Measurements from ENCODE around the gene MRPS10.
A peak's percentile ranks its signal among the peaks of the same experiment; 100 is the strongest.
"Not testable (repeated sequence)": the region's sequence is repeated elsewhere in the genome, so short reads cannot be mapped to it uniquely, and the experiment has no call there.

Gene MRPS10

DNA sequence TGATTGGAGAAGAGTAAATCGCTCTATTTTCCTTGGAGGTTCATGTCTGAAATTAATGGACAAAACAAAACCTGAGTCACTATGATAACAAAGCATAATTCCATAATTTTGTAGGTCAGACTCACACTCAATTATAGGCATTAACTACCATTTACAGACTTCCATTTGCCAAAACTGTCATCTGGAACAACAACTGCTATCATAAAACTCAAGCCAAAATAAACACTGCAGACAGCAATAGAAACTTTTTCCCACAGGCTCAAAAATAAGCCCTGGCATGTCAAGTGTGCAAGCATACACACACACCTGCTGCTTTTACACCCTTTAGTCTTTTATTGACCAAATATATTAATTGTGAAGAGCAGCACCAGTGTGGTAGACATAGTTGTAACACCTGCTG lies 7.1 kb downstream of the MRPS10 start:
- DNase-seq (ENCODE audit: low read depth in 2 of 2): no peak

DNA sequence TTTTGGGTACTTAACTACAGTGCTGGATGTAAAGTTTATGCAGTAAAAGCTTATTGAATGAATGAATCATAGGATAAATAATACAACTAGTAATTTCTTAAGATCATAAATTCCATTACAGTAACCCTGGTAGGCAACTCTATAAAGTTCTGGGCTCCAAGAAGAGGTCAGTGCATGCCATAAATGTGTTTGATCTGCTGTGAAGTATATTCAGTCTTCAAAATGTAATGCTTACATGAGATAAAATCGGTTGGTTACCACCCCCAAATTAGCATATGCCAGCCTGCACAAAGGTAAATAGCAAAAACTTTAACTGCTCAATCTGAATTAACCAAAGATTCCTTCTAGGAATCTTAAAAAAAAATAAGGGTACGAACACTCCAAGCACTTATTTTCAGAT lies 10.1 kb downstream of the MRPS10 start:
- DNase-seq (ENCODE audit: low read depth in 2 of 2): not testable (repeated sequence)

DNA sequence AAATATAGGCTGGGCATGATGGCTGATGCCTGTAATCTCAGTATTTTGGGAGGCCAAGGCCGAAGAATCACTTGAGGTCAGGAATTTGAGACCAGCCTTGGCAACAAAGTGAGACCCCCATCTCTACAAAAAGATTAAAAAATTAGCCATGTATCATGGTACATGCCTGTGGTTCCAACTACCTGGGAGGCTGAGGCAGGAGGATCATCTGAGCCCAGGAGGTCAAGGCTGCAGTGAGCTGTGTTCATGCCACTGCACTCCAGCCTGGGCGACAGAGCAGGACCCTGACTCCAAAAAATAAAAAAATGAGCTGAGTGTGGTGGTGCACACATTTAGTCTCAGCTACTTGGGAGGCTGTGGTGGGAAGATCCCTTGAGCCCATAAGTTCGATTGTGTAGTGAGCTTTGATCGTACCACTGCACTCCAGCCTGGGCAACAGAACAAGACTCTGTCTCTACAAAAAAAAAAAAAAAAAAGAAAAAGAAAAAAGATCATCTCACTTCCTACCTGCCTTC lies 12.8 kb downstream of the MRPS10 start:
- no peak for DNase-seq (ENCODE audit: low read depth in 2 of 2)

DNA sequence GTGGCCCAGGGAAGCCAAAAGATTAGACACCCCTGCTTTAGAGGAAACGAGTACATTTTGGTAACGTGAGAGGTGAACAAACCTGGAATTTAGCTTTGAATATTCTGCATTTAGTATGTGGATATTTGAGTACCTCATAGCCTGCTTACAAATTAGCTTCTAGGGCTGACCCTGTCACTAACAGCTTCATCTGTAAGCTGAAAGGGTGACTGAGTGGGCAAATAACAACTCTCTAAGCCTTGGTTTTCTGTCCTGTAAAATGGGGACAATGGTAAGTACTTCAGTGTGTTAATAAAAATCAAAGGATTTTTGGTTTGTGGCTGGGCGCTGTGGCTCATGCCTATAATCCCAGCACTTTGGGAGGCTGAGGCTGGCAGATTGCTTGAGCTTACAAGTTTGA lies 14.5 kb downstream of the MRPS10 start:
- no peak for DNase-seq (ENCODE audit: low read depth in 2 of 2)

DNA sequence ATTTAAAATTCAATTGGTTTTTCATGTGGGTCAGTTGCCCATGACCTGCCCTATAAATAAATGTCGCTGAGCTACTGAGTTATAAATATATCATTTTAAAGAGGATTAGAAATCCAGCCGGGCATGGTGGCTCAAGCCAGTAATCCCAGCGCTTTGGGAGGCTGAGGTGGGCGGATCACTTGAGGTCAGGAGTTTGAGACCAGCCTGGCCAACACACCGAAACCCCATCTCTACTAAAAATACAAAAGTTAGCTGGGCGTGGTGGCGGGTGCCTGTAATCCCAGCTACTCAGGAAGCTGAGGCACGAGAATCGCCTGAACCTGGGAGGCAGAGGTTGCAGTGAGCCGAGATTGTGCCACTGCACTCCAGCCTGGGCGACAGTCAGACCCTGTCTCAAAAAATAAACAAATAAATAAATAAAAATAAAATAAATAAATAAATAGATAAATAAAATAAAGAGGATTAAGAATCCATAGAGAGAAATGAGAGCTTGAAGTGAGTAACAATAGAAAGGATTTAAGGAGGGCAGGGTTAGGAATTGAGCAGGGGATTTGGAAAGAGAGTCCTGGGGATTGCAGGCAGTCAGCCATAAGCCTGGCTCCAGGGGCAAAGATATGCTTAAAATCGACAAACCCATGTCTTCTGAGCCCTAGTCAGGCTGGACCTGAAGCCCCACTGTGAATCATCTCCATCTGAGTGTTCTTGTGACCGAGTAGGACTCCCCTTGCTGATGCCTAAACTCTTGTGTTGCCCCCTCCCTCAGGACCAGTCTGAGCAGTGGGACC lies 15.3 kb downstream of the MRPS10 start:
- not testable (repeated sequence) for DNase-seq (ENCODE audit: low read depth in 2 of 2)

DNA sequence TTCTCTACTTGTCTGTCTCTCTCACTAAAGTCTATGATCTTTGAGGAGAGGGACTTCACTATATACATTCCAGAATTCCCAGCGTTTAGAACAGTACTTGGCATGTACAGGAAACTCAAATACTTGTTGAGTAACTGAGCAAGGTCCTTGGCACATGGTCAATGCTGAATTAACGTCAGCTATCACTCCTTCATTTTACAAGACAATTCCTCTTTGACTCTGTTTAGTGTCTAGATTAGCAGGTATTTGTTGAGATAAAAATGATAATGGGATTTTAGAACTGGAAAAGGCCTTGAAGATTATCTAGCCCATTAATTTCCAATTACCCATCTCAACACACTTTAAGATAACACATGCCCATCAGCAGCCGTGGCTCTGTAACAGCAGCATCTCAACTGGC lies 16.3 kb downstream of the MRPS10 start:
- DNase-seq (ENCODE audit: low read depth in 2 of 2): no peak

DNA sequence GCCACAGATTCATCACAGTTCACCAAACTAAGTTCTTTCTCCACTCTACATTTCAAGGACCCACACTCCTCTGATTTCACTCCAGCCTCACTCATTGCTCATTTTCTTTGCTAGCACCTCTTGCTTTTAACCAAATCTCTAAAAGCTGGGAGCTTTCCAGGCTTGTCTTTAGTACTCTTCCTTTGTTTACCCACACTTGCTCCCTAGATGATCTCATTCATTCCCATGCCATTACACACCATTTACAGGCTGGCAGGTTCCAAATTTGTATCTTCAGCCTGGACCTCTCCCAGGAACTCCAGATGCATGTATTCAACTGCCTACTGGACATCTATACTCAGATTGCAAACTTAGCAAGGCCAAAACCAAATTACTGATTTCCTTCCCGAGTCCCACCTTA lies 17.6 kb downstream of the MRPS10 start:
- no peak for DNase-seq (ENCODE audit: low read depth in 2 of 2)

DNA sequence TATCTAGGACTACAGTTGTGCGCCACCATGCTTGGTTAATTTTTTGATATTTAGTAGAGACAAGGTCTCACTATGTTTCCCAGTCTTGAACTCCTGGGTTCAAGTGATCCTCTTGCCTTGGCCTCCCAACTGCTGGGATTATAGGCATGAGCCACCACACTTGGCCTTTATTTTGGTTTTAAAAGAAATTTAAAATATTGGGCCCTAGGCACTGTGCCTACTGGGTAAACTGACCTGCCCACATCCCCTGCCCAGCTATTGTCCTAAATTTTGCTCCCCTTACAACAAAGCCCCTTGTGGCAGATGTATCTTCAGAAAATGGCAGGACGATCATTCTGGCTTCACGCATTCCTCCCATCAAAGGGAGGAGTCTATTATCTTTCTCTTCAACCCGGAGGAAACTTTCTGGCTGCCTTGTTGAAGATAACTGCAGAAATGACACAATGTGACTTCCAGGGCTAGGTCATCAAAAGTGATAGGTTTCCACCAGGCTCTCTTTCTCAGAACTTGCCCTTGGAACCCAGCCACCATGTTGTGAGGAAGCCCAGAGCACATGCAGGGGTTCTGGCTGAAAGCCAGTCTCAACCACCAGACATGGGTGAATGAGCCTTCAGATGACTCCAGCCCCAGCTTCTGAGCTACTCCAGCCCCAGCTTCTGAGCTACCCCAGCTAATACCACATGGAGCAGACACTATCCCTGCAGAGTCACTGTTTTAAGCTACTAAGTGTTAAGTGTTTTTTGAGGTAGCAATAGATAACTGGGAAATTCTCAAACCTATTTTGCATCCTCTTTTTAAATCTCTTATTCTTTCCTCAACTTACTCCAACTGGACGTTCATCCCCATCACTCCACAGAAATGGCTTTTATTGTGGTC lies 18.3 kb downstream of the MRPS10 start:
- DNase-seq (ENCODE audit: low read depth in 2 of 2): no peak

DNA sequence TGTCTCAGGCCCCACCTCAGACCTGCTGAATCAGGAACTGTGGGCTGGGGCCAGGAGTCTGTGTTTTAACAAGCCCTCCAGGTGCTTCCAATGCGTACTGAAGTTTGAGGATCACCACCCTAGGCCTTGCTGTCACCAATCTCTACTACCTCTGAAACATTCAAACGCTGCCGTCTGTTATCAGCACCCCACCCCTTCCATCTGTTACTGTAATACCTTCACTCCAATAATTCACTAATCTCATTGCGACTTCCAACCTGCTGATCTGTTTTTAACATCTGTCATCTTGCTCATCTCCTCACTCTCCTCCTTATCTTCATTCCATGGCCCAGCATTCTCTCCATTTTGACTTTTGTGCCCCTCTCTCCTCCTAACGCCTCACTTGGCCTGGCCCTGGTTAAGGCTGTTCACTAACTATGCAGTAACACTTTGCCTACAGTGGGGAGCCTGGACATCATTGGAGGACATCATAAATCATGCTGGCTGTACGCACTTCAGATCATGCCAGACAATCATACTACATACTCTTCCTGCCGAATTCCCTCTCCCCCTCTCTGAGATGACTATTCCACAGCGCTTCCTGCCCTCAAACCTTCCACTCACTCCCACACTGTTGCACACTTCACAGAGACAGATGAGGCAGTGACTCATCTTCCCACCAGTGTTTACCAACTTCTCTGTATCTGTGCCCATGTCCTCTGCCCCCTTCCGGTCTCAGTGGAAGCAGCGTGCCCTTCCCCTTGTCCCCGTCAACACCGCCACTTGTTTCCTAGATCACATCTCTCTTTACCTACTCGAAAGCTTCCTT lies 19.9 kb downstream of the MRPS10 start:
- DNase-seq (ENCODE audit: low read depth in 2 of 2): peak in 1 of 2 donors; percentile 15

DNA sequence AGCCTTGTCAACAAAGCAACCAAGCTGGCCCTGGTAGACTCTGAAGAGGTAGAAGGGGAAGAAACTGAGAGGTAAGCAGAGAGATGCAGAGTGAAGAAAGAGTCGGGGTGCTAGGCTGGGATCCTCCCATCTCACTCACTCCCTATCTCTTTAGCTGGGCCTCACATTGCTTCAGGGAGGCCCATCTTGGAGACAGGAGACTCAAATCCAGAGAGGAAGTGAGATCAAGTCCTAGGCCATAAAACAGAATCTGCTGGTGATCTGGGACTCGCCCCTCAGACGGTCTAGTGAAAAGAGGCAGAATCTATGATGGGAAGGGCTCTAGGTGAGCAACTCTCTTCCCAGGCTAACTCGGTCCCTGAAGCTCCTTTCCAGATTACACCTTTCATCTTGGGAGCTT lies 22.2 kb downstream of the MRPS10 start:
- no peak for DNase-seq (ENCODE audit: low read depth in 2 of 2)

DNA sequence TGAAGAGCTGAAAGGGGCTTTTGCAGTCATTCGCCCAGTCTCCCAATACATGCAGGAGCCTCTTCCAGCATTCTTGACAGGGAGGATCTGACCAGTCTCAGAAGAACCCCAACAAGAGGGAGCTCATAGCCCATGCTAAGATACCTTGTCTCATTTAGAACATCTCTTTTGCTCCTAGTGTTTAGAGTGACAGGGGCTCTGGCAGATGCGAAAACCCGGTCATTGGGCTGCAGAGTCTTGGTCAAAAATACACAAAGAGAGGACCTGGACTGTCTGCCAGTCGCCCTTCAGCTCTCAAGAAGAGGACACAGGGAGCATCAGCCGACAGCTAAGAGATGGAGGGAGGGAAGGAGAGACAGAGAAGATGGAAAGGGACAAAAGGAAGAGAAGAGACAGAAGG lies 23.6 kb downstream of the MRPS10 start:
- no peak for DNase-seq (ENCODE audit: low read depth in 2 of 2)

DNA sequence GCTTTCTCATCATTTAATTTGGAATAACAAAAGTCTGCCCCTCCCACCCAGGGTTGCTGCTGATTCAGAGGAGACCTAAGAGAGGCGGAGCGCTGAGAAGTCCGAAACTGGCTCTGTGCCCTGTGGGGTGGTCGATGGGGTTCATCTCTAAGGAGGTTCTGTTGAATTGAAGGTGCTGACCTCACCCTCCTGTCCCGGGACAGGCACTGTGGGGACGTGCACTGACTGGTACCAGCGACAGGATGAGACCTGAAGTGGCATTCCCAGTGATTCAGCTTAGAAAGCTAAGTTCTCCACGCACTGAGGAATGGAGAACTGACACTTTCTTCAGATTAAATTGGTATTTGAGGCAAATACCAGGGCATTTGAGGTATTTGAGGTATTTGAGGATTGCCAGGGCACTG lies 24.2 kb downstream of the MRPS10 start:
- no peak for DNase-seq (ENCODE audit: low read depth in 2 of 2)

DNA sequence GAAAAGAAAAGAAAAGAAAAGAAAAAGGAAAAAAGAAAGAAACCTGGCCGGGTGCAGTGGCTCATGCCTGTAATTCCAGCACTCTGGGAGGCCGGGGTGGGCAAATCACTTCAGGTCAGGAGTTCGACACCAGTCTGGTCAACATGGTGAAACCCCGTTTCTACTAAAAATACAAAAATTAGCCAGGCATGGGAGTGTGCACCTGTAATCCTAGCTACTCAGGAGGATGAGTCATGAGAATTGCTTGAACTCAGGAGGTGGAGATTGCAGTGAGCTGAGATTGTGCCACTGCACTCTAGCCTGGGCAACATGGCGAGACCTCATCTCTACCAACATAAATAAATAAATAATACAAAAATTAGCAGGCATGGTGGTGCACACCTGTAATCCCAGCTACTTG lies 25.3 kb downstream of the MRPS10 start:
- DNase-seq (ENCODE audit: low read depth in 2 of 2): not testable (repeated sequence)

DNA sequence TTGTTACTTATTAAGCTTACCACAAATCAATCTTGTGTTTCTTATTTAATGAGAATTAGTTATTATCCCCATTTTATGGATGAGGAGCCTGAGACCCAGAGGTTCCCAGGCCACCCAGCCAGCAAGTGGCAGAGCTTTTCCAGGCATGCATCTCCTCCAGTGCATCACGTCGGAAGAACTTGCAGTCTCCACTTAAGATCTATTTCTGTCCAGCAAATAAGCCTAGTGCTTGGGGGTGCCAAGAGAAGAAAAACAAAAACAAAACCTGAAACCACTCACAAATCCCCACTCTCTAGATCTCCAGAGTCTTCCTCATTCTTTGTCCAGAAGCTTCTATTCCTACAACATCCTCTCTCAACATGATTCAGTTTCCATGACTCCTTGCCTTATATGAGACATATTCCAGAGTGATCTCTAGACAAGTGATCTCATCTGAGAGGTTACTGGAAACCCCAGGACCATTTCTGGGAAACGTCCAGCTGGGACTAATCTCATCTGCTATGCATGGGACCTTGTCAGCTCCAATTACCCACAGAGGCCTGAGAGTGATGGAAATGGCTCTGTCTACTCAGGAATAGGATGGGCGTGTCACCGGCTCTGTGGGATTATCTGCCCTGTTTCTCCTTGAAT lies 27.0 kb downstream of the MRPS10 start:
- DNase-seq (ENCODE audit: low read depth in 2 of 2): no peak

DNA sequence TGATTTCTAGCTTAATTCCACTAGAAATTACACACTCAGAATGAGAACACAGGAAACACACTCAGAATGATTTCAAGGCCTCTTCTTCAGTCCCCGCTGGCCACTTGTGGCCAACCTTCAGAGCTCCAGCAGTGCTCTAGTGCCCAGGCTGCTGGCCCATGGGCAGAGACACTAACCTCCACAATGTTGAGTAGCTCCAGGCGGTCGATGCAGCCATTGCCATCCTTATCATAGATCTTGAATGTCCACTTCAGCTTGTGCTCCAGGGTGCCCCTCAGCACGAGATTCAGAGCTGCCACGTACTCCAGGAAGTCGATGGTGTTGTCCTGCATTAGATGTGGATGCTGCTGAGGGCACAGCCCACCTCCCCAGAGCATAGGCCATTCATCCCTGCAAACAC lies 29.3 kb downstream of the MRPS10 start:
- DNase-seq (ENCODE audit: low read depth in 2 of 2): no peak

DNA sequence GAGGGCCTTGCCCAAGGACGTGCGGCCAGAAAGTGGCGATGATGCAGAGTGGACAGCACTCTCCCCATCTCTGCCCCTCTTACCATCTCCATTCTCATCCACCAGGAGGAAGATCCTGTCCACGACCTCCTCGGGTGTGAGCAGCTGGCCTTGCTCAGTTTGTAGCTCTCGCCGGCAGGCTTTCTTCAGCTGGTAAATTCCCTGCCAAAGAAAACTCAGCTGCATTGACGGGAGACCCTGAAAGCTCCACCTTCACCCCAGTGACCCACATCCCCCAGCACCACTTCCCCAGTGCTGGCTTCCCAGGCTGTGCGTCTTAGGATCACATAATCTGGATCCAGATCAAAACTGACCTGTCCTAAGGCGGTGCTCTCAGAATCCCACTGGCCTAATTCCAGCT lies 32.1 kb downstream of the MRPS10 start:
- DNase-seq (ENCODE audit: low read depth in 2 of 2): no peak

DNA sequence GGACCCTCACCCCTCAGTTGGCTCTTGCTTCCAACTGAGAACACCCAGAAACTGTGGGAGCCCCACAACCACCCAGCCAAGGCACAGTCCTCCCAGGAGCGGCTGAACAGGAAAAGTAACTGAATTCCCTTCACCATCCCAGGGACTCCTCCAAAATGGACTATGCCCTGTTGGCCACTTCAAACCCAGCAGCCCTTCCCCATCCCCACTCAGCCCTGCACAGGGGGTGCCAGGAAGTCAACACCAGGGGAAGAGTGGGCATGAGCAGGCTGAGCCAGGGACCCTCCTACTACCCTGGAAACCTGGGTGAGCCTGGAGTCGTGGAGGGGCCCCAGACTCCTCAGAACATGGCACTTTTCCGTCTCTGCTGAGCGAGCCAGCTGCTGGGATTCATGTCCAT lies 33.2 kb downstream of the MRPS10 start:
- no peak for DNase-seq (ENCODE audit: low read depth in 2 of 2)

DNA sequence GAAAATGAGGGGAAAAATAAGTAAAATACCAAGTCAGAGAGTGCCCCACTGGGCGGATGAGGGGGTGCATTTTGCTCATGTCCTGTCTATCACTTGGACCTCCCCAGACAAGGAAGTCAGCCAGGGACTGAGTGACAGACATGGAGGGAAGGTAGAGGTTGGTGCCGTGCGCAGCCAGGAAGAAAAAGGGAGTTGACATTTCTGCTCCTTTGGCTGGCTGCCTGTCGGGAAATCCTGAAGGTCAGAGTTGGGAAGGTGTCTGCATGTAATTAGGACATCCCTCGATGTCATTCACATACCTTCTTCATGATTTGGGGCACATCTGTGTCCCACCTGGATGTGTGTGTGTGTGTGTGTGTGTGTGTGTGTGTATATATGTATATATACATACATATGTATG lies 35.6 kb downstream of the MRPS10 start:
- DNase-seq (ENCODE audit: low read depth in 2 of 2): no peak

DNA sequence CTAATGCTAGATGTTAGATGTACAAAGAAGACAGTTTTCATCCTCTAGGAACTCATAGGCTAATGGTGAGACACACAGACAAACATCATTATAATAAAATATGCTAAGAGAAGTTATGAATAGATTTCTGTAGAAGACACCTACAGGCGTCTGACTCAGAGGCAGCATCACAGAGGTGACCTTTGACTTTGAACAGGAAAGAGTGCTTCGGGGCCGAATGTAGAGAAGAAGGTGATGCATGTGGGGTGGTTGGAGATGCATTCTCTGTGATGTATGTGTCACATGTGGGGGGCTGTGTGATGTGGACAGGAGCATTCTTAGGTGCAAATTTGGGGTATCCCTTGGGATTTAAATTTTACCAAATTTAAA lies 37.7 kb downstream of the MRPS10 start:
- no peak for DNase-seq (ENCODE audit: low read depth in 2 of 2)

DNA sequence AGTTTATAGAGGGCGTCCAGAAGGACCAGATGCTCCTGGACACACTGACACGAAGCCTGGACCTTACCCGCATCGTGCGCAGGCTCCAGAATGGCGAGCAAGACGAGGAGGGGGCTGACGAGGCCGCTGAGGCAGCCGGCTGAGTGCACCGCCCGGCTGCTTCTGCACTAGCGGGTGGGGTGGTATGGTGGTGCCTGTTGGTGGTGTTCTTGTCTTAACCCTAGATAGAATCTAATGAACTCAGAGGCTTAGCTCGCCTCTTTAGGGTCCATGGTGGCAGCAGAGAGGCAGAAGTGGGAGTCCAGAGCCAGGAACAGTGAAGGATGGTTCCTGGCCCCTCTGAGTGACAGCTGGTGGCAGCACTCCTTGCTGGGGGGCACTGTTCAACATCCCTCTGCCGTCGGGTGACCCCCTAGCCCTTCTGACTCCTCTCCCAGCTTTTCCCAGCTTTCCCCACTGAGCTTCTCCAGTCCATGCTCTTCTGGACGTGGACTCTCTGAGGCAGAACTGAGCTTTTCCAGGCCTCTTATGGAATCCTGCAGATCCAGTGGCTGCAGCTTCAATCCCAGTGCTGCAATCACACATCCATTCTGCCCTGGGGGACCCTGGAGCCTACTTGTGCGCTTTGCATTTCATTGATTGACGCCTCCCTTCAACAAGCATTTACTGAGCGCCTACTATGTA lies 38.3 kb downstream of the MRPS10 start:
- DNase-seq (ENCODE audit: low read depth in 2 of 2): no peak
